Activated naive CD8-positive, alpha-beta T cell treated with anti-CD3 and anti-CD28 coated beads for 36 hours (primary cell): ENCODE measurements around the gene ANKRD13B. TPM values are rescaled to one million over a fixed set of nuclear protein-coding genes. Genes with fewer than 3 reads are reported as not detected.

Source experiments
- DNase-seq: peaks from one replicate; pipeline ENCODE4 v3.0.0; 2021
- H3K27ac Mint-ChIP-seq: one replicate; pipeline ENCODE4 v1.8.0; 2022; ENCODE audit warnings: mild to moderate bottlenecking, moderate library complexity, mixed read lengths
- H3K27me3 Mint-ChIP-seq: one replicate; pipeline ENCODE4 v1.8.0; 2022; ENCODE audit warnings: mild to moderate bottlenecking, mixed read lengths
- H3K36me3 Mint-ChIP-seq: one replicate; pipeline ENCODE4 v1.8.0; 2021; ENCODE audit warnings: mild to moderate bottlenecking, mixed read lengths
- H3K4me1 Mint-ChIP-seq: one replicate; pipeline ENCODE4 v1.8.0; 2021; ENCODE audit warnings: mixed read lengths
- H3K4me3 Mint-ChIP-seq: one replicate; pipeline ENCODE4 v1.8.0; 2022; ENCODE audit warnings: mild to moderate bottlenecking, moderate library complexity, mixed read lengths
- H3K9me3 Mint-ChIP-seq: one replicate; pipeline ENCODE4 v1.8.0; 2022; ENCODE audit warnings: mixed read lengths
- total RNA-seq, 2 experiments: library from RNA; stranded (reverse); gene quantifications; one replicate each; pipeline ENCODE4 v1.2.3, GENCODE V29; 2021

Gene ANKRD13B
- total RNA-seq, 2 experiments from 2014 or later = 17.9 to 20.8 TPM

DNA sequence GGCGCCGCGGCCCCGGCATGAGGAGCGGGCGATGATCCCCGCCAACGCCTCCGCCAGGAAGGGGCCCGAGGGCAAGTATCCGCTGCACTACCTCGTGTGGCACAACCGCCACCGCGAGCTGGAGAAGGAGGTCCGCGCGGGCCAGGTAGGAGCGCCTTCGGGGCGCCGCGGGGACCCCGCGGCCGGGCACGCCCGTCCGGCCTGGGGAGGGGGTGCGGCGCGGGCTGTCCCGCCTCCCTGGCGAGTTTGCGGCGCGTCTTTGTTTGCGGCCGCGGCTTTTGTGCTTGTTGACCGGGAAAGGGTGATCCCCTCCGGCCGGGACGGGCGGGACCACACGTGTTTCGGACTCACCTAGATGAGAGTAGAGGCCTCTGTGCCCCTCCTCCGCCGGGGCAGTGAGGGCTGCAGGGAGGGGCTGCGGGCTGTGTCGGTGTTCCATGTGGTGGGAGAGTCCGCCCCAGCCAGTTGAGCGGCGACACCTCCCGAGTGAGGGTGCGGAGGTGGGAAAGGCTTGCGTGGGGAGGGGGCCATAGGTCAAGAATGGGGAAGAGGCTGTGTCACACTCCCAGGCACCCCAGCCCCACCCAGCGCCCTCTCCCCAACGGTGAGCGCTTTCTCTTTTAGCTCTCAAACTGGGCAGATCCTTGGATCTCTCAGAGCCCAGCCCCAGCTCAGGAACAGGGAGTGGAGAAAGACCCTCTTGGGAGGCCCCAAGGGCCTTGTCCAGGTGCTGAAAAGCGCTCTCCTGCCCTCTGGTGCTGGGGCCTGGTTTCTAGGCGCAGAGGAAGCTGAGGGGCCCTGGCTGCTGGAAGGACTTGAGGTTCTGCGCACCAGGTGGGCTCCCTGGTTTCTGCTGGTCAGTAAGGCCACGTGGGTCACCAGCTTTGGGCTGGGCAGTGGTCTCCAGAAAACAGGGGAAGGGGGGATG, 923 bp downstream of the ANKRD13B start:
- Mint-ChIP-seq H3K4me1 (peaks cover 31% of the 10 kb centered on the region), H3K36me3 (no peaks in the 10 kb centered on the region), H3K9me3 (no peaks in the 10 kb centered on the region), H3K4me3 (peak overlapping the region; percentile 82), H3K27me3 (no peaks in the 10 kb centered on the region), H3K27ac (peak overlapping the region; percentile 45)
- peak; percentile 43 for DNase-seq

DNA sequence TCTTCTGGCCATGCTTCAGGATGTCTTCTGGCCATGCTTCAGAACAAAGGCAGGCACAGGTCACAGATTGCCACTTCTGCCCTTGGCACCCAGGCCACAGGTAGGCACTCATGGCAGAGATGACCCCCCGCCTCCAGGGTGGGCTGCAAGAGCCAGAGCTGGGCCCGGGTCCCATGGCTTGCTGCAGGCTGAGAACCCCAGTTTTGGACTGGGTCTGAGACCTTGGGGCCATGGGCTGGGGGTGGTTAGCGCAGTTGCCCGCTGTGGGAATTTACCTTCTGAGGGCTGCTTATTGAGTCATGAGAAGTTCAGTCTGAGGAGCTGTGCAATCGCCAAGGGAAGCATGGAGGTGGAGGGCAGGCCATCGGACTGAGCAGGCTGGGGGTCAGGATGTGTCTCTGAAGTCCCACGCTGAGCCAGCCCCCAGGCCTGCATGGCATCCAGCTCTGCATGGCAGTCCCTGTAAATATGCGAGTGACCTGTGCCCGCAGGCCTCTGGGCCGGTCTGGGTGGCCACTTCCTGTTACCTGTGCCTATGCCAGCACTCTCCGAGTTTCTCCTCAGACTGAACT, 1.7 kb downstream of the ANKRD13B start:
- H3K4me3 Mint-ChIP-seq = peak overlapping the region; percentile 82
- DNase-seq = no peak
- no peak overlapping the region for H3K27ac Mint-ChIP-seq
- H3K9me3 Mint-ChIP-seq = no peaks in the 10 kb centered on the region
- H3K27me3 Mint-ChIP-seq = no peaks in the 10 kb centered on the region
- H3K4me1 Mint-ChIP-seq = peaks cover 31% of the 10 kb centered on the region
- H3K36me3 Mint-ChIP-seq = no peaks in the 10 kb centered on the region

DNA sequence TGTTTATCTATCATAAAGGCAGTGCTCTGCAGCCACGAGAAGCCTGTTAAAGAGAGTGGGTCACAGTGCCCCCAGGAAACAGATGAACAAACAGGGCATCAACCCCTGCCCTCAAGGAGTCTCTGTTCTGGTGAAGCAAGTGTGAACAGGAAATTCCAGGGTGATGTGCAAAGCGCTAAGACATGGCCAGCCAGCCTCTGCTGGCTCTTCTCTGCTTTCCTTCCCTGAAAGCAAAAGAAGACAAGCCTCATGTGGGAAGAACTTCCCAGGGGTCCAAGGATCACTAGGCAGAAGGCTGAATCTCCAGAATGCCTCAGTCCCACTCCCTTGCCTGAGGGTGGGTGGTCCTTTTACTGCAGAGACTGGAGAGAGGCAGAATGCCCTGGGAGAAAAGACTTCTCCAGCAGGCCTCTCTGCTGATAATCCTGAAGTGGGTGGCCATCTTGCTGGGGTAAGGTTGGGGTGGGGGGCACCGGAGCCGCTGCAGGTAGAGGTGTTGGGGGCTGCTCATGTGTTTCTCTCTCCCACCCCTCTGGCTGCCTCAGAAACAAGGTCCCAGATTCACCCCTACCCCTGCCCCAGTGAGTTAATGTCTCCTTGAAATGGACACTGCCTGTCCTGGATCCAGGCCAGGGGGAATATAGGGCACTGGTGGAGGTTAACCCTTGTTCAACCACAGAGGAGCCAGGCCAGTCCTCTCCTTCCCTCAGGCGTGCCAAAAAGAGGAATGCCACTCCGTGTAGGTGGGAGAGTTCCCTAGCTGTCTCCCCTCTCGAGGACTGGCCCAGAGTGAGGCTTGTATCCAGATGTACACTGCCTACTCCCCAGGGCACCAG, 2.4 kb downstream of the ANKRD13B start:
- H3K27ac Mint-ChIP-seq = no peak overlapping the region
- peaks cover 26% of the 10 kb centered on the region for H3K4me1 Mint-ChIP-seq
- no peaks in the 10 kb centered on the region for H3K27me3 Mint-ChIP-seq
- no peaks in the 10 kb centered on the region for H3K9me3 Mint-ChIP-seq
- H3K4me3 Mint-ChIP-seq = no peak overlapping the region
- no peak for DNase-seq
- no peaks in the 10 kb centered on the region for H3K36me3 Mint-ChIP-seq

DNA sequence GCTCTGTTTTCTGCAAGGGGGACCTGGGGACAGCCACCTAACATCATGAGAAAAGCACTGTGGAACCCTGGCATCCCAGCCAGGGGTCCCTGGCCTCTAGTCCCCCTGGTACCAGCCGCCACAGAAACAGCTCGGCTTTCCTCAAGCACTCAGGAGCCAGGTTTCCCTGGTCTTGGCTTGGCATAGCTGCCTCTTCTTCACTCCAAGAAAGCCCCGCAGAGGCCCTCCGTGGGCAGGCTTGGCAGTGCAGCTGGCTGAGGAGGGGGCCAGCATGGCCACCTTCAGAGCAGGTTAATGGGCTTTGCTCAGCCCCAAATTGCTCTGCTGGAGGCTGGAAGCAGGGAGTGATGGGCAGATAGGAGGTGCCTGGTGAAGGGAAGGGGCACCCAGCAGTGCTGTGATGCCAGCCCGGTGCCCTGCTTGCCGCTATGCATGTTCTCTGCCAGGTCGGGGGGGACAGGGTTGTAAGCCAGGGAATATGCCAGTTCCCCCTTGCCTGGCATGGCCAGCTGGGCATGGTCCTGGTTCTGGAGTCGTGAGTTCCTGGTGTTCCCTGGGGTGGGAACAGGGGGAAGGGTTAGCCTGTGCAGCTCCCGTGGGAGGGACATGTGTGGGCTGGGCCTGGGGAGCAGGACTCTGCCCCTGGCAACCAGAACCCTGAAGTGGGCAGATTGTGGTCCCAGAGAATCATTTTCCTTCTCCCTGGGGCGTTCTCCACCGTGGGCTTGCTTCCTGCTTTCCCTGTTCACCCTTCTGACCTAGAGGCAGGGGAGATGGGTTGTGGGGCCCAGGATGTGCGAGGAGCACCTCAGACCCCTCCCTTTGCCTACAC, 3.2 kb downstream of the ANKRD13B start:
- Mint-ChIP-seq H3K9me3 (no peaks in the 10 kb centered on the region), H3K4me3 (no peak overlapping the region)

DNA sequence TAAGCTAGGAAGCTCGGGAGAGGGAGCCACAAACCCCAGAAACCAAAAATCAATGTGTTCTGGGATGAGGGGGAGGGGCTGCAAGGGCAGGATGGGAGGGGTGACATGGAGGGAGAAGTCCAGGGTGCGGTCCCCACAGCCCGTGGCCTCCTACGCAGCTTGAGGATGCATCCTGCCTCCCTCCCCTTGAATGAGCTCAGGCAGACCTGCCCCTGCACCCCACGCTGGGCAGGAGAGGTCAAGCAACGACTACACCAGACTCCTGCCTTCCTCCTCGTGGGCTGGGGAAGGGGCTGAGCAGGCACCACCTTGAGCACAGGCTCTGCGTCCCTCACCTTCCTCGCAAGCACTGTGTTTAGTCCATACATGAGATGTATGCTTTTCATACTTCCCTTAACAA, 3.9 kb downstream of the ANKRD13B start:
- Mint-ChIP-seq H3K27me3 (no peaks in the 10 kb centered on the region), H3K36me3 (no peaks in the 10 kb centered on the region), H3K4me1 (peaks cover 19% of the 10 kb centered on the region), H3K9me3 (no peaks in the 10 kb centered on the region), H3K4me3 (no peak overlapping the region), H3K27ac (no peak overlapping the region)
- DNase-seq = no peak

More for the DNA sequence above, 3.2 kb downstream of the ANKRD13B start:
- Mint-ChIP-seq H3K27me3 (no peaks in the 10 kb centered on the region), H3K4me1 (peaks cover 22% of the 10 kb centered on the region), H3K36me3 (no peaks in the 10 kb centered on the region), H3K27ac (no peak overlapping the region)
- no peak for DNase-seq

DNA sequence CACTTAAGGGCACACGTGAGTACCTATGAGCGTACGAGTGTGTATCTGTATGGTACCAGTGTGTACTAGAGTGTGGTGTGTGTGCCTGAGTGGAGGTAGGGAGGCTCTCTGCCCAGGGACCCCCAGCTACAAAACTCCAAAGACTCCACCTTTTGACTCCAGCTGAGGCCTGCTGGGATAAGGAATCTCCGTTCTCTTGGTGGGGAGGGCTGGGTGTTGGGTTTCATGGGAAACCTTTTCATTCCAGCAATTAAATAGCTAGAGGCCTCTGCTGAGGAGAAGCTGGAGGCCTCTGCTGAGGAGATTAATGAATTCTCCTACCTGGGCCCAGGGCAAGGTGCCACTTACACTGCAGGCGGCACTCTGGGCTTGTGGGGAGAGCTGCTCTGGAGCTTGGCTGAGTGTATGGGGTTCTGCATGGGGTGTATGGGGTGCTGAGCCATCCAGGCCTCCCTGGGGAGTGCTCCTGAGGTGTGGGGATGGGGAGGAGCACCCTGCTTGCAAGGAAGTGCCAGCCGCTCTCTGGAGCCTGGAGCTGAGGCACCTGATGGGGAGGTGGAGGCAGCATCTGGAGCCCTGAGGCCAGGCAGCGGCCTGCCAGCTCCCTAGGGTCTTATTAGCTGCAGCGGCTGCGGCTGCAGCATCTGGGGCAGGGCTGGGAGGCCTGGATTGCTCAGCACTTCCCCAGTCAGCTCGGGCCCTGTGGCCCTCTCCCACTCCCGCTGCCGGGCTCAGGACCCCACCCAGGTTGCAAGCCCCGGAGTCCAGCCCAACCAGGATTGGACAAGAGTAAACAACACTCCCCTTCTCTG, 4.6 kb downstream of the ANKRD13B start:
- no peak overlapping the region for H3K27ac Mint-ChIP-seq
- no peaks in the 10 kb centered on the region for H3K9me3 Mint-ChIP-seq
- no peaks in the 10 kb centered on the region for H3K27me3 Mint-ChIP-seq
- H3K36me3 Mint-ChIP-seq = no peaks in the 10 kb centered on the region
- no peak for DNase-seq
- peaks cover 13% of the 10 kb centered on the region for H3K4me1 Mint-ChIP-seq
- H3K4me3 Mint-ChIP-seq = no peak overlapping the region

DNA sequence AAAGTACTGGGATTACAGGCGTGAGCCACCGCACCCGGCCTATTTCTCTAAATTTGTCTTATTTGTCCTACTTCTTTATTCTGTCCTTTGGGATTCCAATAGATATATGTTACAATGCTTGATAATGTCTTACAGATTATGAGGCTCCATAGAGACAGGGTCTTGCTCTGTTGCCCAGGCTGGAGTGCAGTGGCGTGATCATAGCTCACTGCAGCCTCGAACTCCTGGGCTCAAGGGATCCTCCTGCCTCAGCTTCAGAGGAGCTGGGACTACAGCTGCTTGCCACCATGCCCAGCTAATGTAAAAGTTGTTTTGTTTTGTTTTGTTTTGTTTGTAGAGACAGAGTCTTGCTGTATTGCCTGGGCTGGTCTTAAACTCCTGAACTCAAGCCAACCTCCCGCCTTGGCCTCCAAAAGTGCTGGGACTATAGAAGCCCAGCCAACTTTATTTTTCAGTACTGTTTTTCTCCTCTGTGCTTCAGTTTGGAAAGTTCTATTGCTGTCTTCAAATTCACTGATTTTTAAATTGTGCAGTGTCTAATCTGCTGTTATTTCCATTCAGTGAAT, 10.3 kb downstream of the ANKRD13B start:
- Mint-ChIP-seq H3K27ac (no peak overlapping the region), H3K4me1 (peaks cover 7% of the 10 kb centered on the region), H3K27me3 (no peaks in the 10 kb centered on the region), H3K9me3 (no peaks in the 10 kb centered on the region), H3K4me3 (no peak overlapping the region), H3K36me3 (no peaks in the 10 kb centered on the region)
- DNase-seq = no peak

DNA sequence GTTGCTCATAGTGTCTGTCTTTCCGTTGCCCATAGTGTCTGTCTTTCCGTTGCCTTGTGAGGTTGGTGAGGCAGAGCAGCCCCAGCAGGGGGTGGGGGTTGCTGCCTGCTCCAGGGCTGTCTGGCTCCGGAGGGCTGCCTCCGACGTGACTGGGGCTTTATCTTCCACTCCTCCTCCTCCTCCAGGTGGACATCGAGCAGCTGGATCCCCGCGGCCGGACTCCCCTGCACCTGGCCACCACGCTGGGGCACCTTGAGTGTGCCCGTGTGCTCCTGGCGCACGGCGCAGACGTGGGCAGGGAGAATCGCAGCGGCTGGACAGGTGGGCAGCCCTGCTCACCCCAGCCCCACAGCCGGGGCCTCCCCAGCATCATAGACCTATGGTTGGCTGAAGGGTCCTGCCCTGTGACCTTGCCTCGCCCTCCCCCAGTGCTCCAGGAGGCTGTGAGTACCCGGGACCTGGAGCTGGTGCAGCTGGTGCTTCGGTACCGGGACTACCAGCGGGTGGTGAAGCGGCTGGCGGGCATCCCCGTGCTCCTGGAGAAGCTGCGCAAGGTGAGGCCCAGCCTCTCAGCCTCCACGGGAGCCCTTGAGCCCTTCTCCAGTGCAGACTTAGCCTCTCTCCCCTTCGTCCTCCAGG, 14.7 kb downstream of the ANKRD13B start:
- H3K4me1 Mint-ChIP-seq = peaks cover 2% of the 10 kb centered on the region
- H3K9me3 Mint-ChIP-seq = no peaks in the 10 kb centered on the region
- DNase-seq = no peak
- H3K4me3 Mint-ChIP-seq = no peak overlapping the region
- no peaks in the 10 kb centered on the region for H3K36me3 Mint-ChIP-seq
- H3K27ac Mint-ChIP-seq = peak overlapping the region; percentile 34
- H3K27me3 Mint-ChIP-seq = no peaks in the 10 kb centered on the region

DNA sequence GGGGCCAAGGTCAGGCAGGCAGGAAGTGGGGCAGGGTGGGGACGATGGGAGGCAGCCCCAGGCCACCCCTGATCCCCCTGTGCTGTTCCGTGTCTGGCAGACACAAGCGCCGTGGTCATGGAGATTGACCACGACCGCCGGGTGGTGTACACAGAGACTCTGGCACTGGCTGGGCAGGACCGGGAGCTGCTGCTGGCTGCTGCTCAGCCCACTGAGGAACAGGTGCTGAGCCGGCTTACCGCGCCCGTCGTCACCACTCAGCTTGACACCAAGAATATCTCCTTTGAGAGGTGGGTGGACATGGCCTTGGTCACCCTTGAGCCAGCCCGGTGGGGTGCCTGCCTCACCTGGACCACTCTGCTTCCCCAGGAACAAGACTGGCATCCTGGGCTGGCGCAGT, 16.1 kb downstream of the ANKRD13B start:
- Mint-ChIP-seq H3K4me3 (no peak overlapping the region), H3K4me1 (peaks cover 5% of the 10 kb centered on the region), H3K27ac (no peak overlapping the region), H3K36me3 (peaks cover 2% of the 10 kb centered on the region), H3K9me3 (no peaks in the 10 kb centered on the region), H3K27me3 (no peaks in the 10 kb centered on the region)
- DNase-seq = no peak

DNA sequence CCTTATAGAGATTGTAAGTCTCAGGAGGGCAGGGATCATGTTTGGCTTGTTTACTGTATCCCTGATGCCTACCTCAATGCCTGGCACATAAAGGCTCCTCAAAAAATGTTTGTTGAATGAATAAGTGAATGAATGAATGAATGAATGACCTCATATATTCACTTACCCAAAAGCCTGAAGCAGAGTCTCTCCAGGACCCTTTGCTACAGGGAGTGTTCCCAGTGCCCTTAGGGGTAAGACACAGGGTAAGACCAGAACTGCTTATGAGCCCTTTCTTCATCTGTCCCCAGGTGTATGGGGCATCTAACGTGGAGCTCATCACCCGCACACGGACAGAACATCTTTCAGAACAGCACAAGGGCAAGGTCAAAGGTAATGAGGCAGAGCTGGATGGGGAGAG, 17.5 kb downstream of the ANKRD13B start:
- H3K27ac Mint-ChIP-seq = no peak overlapping the region
- no peak for DNase-seq
- H3K36me3 Mint-ChIP-seq = peaks cover 2% of the 10 kb centered on the region
- H3K9me3 Mint-ChIP-seq = no peaks in the 10 kb centered on the region
- peaks cover 14% of the 10 kb centered on the region for H3K4me1 Mint-ChIP-seq
- no peak overlapping the region for H3K4me3 Mint-ChIP-seq
- no peaks in the 10 kb centered on the region for H3K27me3 Mint-ChIP-seq

DNA sequence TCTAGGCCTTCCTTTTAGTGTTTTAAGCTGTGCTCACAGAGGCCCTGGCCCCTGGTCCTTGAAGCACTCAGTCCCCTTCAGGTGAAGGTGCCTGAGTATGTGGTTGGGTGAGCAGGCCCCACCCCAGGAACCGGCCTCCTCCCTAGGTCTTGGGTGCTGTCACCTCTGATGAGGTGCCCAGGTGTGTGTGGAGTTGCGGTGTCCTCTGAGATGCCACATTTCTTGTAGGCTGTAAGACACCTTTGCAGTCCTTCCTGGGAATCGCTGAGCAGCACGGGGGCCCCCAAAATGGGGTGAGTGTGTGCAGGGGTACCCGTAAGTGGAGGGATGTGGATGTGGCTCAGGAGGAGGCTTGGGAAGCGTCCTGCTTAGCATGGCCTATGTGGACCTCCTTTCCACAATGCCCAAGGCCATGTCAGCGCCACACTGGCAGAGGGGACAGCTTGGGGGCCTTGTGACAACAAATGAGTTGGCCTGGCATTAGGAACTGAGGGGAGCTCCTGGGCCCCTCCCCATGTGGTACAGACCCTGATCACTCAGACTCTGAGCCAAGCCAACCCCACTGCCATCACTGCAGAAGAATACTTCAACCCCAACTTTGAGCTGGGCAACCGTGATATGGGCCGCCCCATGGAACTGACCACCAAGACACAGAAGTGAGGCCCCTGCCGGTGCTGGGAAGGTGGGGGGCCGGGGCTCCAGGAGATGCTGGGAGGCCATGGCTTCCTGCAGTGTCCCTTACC, 18.6 kb downstream of the ANKRD13B start:
- H3K36me3 Mint-ChIP-seq = peaks cover 2% of the 10 kb centered on the region
- H3K4me3 Mint-ChIP-seq = no peak overlapping the region
- H3K9me3 Mint-ChIP-seq = no peaks in the 10 kb centered on the region
- H3K4me1 Mint-ChIP-seq = peaks cover 23% of the 10 kb centered on the region
- no peak for DNase-seq
- H3K27ac Mint-ChIP-seq = no peak overlapping the region
- no peaks in the 10 kb centered on the region for H3K27me3 Mint-ChIP-seq

DNA sequence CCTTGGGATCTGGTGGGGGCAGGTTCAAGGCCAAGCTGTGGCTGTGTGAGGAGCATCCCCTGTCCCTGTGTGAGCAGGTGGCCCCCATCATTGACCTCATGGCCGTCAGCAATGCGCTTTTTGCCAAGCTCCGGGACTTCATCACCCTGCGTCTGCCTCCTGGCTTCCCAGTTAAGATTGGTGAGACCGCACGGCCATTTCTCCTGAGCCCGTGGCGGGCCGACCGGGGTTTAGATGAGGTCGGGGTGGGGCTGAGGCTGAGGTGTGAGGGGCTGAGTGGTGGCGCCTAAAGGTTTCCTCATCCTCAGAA, 19.1 kb downstream of the ANKRD13B start:
- H3K4me1 Mint-ChIP-seq = peaks cover 28% of the 10 kb centered on the region

More for the DNA sequence above, 19.1 kb downstream of the ANKRD13B start:
- Mint-ChIP-seq H3K9me3 (no peaks in the 10 kb centered on the region), H3K27ac (no peak overlapping the region), H3K36me3 (peaks cover 2% of the 10 kb centered on the region), H3K4me3 (no peak overlapping the region), H3K27me3 (no peaks in the 10 kb centered on the region)
- DNase-seq = no peak
